SHP77 (cell line): ENCODE measurements around the gene CCDC184.
"Not testable (repeated sequence)": the region's sequence is repeated elsewhere in the genome, so short reads cannot be mapped to it uniquely, and the experiment has no call there.

ENCODE experiments used
- DNase-seq, 2 experiments: peaks; one replicate each; lab custom pipeline; 2025; lab: John Stamatoyannopoulos, UW

The CCDC184 gene

DNA sequence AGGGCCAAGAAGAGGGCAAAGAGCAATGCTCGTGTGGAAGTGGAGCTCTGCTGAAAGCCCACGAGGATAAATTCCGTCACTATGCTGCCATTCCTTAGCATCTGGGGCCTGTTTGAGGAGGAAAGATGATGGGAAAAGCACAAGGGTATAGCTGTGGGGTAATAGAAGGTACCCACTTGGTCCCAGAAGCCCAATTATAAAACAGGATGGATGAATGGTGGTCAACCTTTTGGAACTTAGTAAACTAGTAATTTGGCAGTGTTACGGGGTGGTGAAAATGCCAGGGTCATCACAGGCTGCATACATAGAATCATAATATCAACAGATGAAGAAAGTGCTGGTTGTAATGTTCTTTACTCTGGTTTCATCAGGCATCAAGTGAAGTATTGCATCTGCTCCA is 19.7 kb downstream of the CCDC184 start, which contains the start of gene OR10AD1:
TSS of gene OR10AD1 (minus strand) at position 101 of the 400 bp plus-strand sequence. CDS start at position 101, 0 bp downstream.
- no peak for DNase-seq

DNA sequence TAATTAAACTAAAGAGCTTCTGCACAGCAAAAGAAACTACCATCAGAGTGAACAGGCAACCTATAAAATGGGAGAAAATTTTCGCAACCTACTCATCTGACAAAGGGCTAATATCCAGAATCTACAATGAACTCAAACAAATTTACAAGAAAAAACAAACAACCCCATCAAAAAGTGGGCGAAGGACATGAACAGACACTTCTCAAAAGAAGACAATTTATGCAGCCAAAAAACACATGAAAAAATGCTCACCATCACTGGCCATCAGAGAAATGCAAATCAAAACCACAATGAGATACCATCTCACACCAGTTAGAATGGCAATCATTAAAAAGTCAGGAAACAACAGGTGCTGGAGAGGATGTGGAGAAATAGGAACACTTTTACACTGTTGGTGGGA is 26.1 kb downstream of the CCDC184 start:
- DNase-seq = not testable (repeated sequence)

DNA sequence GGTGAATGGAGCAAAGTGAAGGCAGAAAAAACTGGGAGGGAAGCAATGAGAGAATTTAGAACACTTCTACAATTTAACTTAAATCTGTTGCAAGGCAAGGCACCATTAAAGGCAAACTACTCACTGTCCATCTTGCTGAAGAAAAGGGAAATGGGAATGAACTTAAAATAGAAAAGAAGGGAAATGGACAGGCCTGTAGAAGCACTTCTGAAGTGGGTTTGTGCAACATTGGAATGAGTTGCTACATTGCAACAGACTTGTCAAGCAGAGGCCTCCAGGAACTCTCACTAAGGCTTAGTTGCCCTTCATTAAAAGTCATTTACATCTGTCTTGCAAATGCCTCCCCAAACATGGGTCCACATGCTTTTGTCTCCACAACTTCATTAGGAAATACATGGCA is 33.3 kb downstream of the CCDC184 start:
- no peak for DNase-seq

DNA sequence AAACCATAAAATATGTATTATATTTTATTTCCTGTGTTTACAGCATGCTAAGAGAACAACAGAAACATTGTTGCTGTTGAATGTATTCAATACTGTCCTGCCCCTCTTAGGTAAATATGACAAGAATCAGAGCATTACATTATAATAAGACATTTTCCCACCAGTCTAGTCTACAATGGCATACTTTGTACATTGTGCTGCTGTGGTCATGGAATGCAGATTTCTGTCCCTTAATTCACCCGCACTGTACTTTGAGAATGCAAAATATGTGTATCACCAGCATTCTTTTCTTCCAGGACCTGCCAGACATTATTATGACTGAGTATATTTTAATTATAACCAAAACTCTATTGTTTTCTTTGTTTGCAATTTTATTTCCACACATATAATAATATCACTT is 36.2 kb downstream of the CCDC184 start:
- DNase-seq = no peak

DNA sequence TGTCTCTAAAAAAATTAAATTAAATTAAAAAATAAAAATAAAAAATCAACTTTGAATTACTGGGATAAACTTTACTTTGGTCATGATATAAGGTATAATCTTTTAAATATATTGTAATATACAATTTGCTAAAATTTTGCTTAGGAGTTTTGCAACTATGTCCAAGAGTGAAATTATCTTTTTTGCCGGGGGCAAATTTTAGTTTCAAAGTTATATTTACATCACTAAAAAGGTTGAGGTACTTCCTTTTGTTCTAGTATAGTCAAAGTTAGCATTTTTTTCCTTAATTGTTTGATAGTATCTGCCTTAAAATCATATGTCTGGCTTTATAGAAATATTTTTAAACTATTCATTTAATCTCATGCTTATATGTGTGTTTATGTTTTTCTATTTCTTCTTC is 37.3 kb downstream of the CCDC184 start:
- no peak for DNase-seq

DNA sequence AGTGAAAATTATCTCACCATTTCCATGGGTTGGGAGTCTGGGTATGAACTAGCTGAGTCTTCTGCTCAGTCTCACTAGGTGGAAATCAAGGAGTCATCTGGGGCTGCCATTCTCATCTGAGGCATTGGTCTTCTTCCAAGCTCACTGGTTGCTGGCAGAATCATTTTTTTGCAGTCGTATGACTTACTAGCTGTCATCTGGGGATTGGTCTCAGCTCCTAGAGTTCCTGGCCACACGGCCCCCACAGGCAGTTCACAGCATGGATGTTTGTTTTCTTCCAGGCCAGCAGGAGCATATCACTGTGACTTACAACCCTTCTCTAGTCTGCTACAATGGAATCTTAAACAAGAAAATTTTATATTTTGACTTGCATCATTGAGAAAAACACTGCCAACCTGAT is 38.2 kb downstream of the CCDC184 start:
- DNase-seq = no peak

DNA sequence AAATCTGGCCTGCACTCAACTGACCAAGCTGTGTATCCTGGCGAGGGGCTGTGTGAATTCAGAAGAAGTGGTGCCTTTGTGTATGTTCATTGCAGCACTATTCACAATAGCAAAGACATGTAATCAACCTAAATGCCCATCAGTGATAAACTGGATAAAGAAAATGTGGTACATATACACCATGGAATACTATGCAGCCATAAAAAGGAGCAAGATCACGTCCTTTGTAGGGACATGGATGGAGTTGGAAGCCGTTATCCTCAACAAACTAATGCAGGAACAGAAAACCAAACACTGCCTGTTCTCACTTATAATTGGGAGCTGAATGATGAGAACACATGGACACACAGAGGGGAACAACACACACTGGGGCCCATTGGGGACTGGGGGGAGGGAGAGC is 41.1 kb downstream of the CCDC184 start:
- not testable (repeated sequence) for DNase-seq

DNA sequence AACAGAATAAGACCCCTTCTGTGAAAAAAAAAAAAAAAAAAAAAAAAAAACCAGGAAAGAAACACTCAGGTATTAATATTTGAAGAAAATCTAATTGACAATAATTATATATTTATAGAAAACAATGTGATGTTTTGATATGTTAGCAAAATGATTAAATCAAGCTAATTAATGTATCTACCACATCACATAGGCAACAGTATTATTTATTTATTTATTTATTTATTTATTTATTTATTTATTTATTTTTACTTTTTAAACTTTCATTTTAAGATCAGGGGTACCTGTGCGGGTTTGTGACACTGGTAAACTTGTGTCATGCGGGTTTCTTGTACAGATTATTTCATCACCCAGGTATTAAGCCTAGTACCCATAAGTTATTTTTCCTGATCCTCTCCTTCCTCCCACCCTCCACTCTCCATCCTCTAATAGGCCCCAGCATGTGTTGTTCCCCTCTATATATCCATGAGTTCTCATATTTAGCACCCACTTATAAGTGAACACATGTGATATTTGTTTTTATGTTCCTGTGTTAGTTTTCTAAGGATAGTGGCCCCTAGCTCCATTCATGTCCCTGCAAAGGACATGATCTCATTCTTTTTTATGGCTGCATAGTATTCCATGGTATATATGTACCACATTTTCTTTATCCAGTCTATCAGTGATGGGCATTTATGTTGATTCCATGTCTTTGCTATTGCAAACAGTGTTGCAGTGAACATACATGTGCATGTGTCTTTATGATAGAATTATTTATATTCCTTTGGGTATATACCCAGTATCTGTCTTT is 47.9 kb downstream of the CCDC184 start:
- not testable (repeated sequence) for DNase-seq
